ENCODE results near the gene GDF2.

The GDF2 gene

GRCh38 chr10:47356708-47357107, 34.5 kb downstream of the GDF2 start:
- DNase-seq = no peak

DNA sequence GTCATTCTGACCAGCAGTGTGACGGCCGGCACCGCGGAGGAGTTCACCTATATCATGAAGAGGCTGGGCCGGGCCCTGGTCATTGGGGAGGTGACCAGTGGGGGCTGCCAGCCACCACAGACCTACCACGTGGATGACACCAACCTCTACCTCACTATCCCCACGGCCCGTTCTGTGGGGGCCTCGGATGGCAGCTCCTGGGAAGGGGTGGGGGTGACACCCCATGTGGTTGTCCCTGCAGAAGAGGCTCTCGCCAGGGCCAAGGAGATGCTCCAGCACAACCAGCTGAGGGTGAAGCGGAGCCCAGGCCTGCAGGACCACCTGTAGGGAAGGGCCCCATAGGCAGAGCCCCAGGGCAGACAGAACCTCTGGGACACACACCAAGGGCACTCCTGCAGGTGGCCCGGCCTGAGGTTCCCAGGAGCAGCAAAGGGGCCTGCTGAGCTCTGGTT, 34.9 kb downstream of the GDF2 start:
- DNase-seq = no peak

- DNase-seq = no peak
Measured at GRCh38 chr10:47357911-47358310, 35.7 kb downstream of the GDF2 start.

GRCh38 chr10:47358457-47358856, 36.2 kb downstream of the GDF2 start:
- no peak for DNase-seq

- no peak for DNase-seq
Measured at GRCh38 chr10:47359101-47359500, 36.8 kb downstream of the GDF2 start.

DNA sequence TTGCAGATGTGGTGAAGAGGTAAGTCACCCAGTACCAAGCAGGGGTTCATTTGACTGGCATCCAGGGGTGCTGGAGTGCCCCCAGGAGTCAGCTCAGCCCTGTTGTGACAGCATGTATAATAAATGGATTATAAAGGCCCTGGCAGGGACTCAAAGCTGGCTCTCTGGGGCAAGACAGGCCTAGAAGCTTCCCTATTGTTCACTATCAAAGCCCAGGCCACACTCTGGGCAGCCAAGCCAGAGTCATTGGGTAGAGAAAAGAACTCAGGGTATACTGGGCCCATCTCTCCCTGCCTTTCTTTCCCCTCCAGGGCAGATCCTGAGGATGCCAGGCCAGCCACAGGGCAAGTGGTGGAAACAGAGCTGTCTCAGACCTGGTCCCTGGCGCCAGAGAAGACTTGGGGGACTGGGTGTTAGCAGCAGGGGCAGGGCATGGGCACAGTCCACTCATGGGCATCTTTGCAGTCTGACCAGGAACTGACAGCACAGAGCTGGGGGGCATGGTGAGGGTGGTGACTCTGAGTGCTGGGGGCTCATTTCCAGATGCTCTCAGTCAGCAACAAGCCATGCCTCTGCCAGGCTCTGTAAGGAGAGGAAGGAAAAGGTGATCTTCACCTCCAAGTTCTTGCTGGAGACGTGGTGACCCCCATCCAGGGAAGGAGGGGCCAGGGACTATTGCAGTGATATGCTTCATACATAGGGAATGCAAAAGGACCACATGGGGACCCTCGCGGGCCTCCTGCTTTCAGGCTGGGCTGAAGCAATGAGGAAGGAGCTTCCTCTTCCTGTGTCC, 37.6 kb downstream of the GDF2 start:
- DNase-seq = no peak

GRCh38 chr10:47360419-47361040, 38.3 kb downstream of the GDF2 start:
- DNase-seq = no peak

GRCh38 chr10:47361293-47361692, 39.0 kb downstream of the GDF2 start:
- peak; percentile 24 for DNase-seq

- no peak for DNase-seq
Measured at GRCh38 chr10:47362199-47362598, 39.9 kb downstream of the GDF2 start.

DNA sequence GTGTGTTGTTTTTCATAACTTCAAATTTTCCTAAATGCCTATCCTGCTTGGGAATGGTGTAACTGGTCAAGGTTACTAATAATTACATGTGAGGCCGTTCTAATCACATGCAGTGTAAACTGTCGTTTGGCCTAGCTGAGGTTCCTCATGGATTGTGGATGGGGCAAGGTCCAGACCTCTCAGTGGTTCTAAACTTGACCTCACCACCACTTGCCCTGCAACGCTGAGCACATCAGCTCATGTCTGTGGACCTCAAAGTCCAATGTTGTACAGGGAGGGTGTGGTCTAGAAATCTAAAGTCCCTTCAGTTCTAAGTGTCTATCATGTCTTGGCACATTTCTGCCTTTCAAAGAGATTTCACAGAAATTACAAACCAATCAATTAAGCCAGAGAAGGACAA, 41.5 kb downstream of the GDF2 start:
- no peak for DNase-seq

- DNase-seq = peak; percentile 46
Measured at GRCh38 chr10:47364366-47364765, 42.1 kb downstream of the GDF2 start.

GRCh38 chr10:47364911-47365310, 42.7 kb downstream of the GDF2 start:
- no peak for DNase-seq

- DNase-seq = no peak
Measured at GRCh38 chr10:47365431-47366180, 43.4 kb downstream of the GDF2 start.

DNA sequence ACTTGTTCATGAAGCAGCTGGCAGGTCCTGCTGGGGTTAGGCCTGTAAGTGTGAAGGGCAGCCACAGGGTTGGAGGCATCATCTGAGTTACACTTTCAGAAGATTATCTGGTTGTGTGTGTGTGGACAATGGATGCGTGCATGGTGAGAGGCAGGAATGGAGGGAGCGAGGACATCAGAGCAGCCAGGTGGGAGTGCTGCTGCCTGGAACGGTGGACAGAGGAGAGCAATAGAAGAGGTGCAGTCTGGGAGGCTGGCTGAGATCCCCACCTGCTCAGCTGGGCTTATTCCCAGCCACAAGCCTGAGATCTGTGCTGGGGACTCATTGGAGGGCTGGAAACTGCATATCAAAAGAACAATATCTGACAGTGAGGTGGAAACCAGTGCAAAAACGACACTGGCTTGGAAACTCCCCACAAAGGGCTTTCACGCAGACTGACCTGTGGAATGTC, 44.0 kb downstream of the GDF2 start:
- no peak for DNase-seq

DNA sequence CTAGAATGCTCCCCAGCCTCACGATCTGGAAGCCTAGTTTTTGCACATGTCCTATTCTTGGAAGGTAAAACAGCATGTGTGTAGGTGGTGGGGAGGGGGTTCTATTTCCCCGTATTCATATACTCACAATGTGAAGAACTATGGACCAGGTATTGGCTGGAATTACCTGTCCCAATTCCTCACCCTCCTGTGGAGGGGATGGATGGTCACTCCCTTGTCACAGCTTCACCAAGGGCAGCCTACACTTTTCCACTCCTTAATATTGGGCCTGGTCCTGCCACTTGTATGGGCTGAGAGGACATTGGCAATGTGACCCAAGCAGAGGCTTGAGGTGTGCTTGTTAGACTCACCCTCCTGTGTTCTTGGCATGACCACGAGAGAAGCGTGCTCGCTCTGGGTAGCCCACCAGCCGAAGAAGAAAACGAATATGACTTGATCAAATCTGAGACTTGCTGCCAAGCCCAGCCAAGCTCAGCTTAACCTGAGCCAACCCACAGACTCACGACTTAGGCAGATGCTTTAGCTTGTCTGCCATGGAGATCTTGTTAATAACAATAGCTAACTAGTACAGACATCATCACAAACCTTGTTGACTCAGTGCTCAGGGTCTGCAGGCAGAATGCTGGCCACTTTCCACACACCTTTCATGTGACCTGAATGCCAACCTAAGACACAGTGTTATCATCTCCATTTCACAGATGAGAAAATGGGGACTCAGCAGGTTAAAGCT, 44.6 kb downstream of the GDF2 start:
- DNase-seq = no peak

DNA sequence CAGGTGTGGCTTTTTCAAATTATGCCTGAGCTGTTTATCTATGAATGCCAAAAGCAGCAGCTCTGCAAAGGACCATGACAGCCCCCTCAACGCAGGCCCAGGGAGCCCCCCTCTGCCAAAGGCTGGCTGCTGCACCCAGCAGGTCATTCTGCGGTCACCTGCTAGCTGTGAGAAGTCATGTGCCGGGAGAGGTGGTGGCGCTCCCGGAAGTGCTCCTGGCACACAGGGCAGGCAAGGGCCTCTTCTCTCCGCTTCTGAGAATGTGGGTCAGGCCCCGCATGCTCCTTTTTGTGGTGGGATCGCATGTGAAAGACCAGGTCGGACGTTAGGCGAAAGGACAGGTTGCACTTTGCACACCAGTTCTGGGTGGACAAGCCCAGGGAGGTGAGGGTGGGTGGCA, 45.4 kb downstream of the GDF2 start:
- DNase-seq = no peak

DNA sequence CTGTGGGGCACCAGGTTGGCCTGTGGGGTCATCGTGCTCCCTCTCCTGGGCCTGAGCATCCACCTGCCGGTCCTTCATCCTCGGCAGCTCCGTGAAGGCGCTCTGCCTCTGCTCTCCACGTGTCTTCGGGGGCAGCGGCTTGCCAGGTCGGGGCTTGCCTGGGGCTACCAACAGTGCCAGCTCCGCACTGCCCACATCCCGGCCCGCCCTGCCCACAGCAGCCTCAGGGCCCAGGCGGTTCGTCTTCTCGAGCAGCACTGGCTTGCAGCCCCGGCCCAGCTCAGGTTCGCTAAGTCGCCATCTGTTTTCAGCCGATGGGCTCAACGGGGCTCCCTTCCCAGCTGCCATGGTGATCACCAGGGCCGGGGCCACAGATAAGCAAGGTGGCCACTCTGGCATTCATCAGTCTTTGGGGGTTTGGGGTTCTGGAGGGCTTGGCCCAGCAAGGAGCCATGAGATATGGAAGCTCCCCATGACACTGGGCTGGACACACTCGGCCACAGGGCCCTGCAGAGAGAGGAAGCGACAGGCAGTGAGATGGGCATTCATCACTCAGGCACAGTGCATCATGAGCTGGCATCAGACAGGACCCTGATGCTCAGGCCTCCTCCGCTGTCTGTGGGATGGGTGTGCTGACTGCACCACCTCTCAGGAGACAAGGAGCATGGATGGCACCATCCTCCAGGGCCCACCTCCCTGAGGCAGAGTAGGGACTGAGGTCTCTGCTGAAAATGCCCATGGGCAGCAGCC, 46.4 kb downstream of the GDF2 start:
- no peak for DNase-seq

DNA sequence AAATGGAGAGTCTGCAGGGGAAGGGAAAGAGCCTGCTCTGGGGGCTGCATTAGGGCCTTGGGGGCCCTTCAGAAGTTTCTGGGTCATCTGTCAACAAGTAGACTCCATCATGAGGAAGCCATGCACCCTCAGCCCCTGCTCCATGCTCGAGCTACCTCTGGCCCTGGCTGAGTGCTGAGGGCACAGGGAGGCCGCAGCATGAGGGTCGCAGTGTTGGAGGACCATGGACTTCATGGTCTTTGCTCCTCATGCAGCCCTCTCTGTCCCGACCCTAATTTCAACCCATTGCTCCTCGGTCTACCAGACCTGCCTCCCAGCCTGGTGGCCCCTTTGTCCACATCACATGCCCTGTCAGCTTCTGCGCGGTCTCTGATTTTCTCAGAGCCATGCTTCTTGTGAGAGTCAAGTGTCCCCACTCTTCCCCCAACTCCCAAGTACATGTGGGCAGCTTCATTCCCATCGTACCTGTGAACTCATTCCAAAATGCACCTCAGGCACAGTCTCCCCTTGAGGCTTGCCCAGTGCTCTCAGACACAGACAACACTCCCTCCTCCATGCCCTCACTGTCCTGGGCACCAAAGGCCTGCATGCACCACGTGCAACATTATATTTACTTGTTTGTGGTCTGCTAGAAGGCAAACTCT, 47.1 kb downstream of the GDF2 start:
- no peak for DNase-seq

- no peak for DNase-seq
Measured at GRCh38 chr10:47370015-47370767, 47.9 kb downstream of the GDF2 start.

DNA sequence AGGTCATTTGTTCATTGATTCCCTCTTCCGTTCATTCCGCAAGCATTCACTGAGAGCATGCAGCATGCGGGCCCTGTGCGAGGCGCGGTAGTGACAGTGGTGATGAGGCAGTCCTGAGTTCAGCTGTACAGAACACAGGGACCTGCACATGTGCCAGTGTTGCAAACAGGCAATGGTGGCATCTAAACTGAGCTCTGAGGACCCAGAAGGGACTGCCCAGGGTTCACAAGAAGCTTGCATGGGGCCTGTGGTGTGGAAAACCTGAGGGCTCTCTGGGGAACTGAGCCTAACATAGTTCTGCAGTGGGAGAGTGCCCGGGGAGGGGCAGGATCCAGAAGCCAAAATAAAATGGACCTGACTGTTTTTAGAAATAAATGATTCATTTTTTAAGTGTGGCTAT, 48.6 kb downstream of the GDF2 start:
- no peak for DNase-seq

Data from NCI-H774 (cell line).